A673 (cell line): ENCODE results near the gene NRIP3.

Experiments
- EZH2 ChIP-seq: fragments of 200-600 bp; sonication (generic); IDR thresholded peaks from 2 replicates; pipeline ENCODE4 v1.6.1; 2017; ENCODE audit warnings: borderline replicate concordance, low read depth, mild to moderate bottlenecking, mixed read lengths, antibody characterized with exemption, low read length; ENCODE audit not compliant: poor library complexity, severe bottlenecking
- TF ChIP-seq, protein P1 (sequence below): fragments of 300-800, 200-600 bp; sonication (generic); conservative IDR thresholded peaks from 2 replicates; pipeline ENCODE4 v1.5.1; 2017; ENCODE audit warnings: low read depth, mild to moderate bottlenecking, antibody characterized with exemption, low read length, moderate library complexity, mixed read lengths

DNA sequence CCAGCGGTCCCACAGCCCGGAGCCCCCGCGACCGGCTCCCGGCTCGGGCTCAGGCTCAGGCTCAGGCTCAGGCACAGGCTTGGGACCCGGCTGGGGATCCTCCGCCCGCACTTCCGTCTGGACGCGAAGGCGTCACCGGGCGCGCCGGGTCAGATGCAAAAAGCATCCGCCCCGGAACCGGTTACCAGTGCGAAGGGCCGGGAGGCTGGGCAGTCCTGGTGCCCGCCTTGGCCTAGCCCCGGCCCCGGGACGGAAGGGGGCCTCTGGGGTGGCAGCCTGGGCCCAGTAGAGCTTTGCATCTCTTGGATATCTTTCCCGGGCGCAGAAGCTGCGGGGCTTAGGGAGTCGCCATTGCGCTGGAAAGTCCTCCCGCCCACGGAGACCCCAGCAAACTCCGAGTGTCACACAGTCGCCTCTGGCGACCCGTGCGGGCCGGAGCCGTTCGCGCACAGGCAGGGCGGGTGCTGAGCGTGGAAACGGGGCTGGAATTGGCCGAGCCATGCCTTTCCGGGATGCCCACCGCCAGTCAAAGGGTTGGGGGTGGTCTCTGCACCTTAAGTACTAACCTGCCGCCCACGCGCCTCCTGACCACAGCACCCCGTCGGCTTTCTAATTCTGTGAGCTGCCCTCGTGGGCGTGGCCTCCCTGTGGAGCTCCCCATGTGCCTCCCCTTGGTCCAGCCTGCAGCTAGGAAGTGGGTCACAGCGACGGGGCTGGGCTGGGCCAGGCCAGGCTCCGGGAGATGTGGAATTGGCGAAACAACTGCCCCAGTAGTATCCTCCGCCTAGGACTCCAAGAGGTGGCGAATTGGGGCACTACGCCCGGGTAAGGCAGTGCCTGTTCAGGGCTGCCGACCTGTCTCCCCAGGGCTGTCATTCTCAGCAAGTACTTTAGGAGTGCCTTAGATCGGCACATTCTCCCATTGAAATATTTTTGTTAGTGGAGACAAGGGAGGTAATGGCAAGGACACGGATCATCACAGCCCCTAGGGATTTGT is 39.2 kb downstream of the NRIP3 start, which contains the start of gene TMEM9B:
- TF ChIP-seq, protein P1, sequence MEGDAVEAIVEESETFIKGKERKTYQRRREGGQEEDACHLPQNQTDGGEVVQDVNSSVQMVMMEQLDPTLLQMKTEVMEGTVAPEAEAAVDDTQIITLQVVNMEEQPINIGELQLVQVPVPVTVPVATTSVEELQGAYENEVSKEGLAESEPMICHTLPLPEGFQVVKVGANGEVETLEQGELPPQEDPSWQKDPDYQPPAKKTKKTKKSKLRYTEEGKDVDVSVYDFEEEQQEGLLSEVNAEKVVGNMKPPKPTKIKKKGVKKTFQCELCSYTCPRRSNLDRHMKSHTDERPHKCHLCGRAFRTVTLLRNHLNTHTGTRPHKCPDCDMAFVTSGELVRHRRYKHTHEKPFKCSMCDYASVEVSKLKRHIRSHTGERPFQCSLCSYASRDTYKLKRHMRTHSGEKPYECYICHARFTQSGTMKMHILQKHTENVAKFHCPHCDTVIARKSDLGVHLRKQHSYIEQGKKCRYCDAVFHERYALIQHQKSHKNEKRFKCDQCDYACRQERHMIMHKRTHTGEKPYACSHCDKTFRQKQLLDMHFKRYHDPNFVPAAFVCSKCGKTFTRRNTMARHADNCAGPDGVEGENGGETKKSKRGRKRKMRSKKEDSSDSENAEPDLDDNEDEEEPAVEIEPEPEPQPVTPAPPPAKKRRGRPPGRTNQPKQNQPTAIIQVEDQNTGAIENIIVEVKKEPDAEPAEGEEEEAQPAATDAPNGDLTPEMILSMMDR, result no peak
- no peak for TF ChIP-seq EZH2
